Duodenal mucosa (tissue), 2 donors: ENCODE measurements around the gene DCAF5.
"Not testable (repeated sequence)": the region's sequence is repeated elsewhere in the genome, so short reads cannot be mapped to it uniquely, and the experiment has no call there.

Experiments used
- H3K27ac ChIP-seq: one replicate; pipeline ENCODE4 v1.7.0; 2013; ENCODE audit warnings: low read depth, low read length
- H3K27me3 ChIP-seq, 2 donors: one replicate each; pipeline ENCODE4 v1.7.0; 2013; ENCODE audit warnings: low read length in 2 of 2, control low read depth in 1 of 2; ENCODE audit not compliant: insufficient read depth in 2 of 2, control insufficient read depth in 1 of 2
- H3K36me3 ChIP-seq, 2 donors: one replicate each; pipeline ENCODE4 v1.7.0; 2013; ENCODE audit warnings: low read length in 2 of 2, control low read depth in 1 of 2; ENCODE audit not compliant: insufficient read depth in 2 of 2, control insufficient read depth in 1 of 2
- H3K4me1 ChIP-seq, 2 donors: one replicate each; pipeline ENCODE4 v1.7.0; 2013; ENCODE audit warnings: low read length in 2 of 2, control low read depth in 1 of 2; ENCODE audit not compliant: insufficient read depth in 2 of 2, control insufficient read depth in 1 of 2
- H3K4me3 ChIP-seq, 2 donors: one replicate each; pipeline ENCODE4 v1.7.0; 2013; ENCODE audit warnings: low read length in 2 of 2, low read depth in 1 of 2
- H3K9ac ChIP-seq, 2 donors: one replicate each; pipeline ENCODE4 v1.7.0; 2013; ENCODE audit warnings: low read length in 2 of 2, low read depth in 1 of 2
- H3K9me3 ChIP-seq, 2 donors: one replicate each; pipeline ENCODE4 v1.7.0; 2013; ENCODE audit warnings: low read length in 2 of 2, control low read depth in 1 of 2; ENCODE audit not compliant: control insufficient read depth in 1 of 2

The DCAF5 gene

GRCh38 chr14:69170839-69171238 lies 17.9 kb upstream of the DCAF5 start:
- H3K27me3 ChIP-seq: no peaks in the 10 kb centered on the region
- no peaks in the 10 kb centered on the region for H3K9me3 ChIP-seq
- no peaks in the 10 kb centered on the region for H3K36me3 ChIP-seq
- H3K9ac ChIP-seq: no peak overlapping the region
- H3K4me1 ChIP-seq: no peaks in the 10 kb centered on the region
- no peak overlapping the region for H3K4me3 ChIP-seq
- H3K27ac ChIP-seq: no peak overlapping the region

- not testable (repeated sequence) for H3K4me3 ChIP-seq, H3K9me3 ChIP-seq, H3K36me3 ChIP-seq, H3K27me3 ChIP-seq, H3K9ac ChIP-seq, H3K4me1 ChIP-seq, H3K27ac ChIP-seq
Measured at GRCh38 chr14:69165787-69166186, 12.9 kb upstream of the DCAF5 start.

- no peak overlapping the region for H3K4me3 ChIP-seq
- no peaks in the 10 kb centered on the region for H3K36me3 ChIP-seq
- no peaks in the 10 kb centered on the region for H3K27me3 ChIP-seq
- H3K9ac ChIP-seq: no peak overlapping the region
- no peak overlapping the region for H3K27ac ChIP-seq
- H3K4me1 ChIP-seq: no peaks in the 10 kb centered on the region
- H3K9me3 ChIP-seq: no peaks in the 10 kb centered on the region
Measured at GRCh38 chr14:69161590-69161989, 8.7 kb upstream of the DCAF5 start.

DNA sequence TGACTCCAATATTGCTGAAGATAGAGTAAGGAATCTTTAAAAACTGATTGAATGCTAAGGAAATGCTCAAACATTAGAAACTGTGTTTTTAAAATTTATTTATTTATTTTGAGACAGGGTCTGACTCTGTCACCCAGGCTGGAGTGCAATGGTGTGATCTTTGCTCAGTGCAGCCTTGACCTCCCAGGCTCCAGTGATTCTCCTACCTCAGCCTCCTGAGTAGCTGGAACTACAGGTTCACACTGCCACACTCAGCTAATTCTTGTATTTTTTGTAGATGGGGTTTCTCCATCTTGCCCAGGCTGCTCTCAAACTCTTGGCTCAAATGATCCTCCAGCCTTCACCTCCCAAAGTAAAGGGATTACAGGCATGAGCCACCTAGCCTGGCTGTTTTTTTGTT lies 3.3 kb upstream of the DCAF5 start:
- Histone ChIP-seq H3K4me3 (no peak overlapping the region), H3K9ac (no peak overlapping the region), H3K27ac (no peak overlapping the region), H3K4me1 (peaks cover 4 to 7% of the 10 kb centered on the region in 2 donors), H3K27me3 (no peaks in the 10 kb centered on the region), H3K36me3 (no peaks in the 10 kb centered on the region), H3K9me3 (no peaks in the 10 kb centered on the region)

DNA sequence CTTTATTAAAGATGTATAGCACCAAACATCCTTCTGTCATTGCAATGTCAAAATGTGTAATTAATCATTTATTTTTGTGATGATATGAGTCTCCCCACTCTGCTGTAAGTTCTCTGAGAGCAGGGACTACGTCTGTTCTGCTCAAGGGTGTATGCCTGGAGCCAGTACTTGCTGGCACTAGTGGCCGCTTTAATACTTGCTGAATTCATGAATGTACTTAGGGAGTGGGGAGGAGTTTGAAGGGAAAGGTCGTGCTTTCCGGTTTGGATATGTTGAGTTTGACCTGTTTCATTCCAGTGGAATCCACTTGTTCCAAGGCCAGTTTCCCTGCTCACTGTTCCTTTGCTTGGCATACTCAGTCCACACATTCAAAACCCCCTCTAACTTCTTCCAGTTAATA lies 1.9 kb upstream of the DCAF5 start:
- H3K27ac ChIP-seq: no peak overlapping the region
- H3K9me3 ChIP-seq: no peaks in the 10 kb centered on the region
- H3K4me1 ChIP-seq: peaks cover 16 to 21% of the 10 kb centered on the region in 2 donors
- H3K27me3 ChIP-seq: no peaks in the 10 kb centered on the region
- H3K36me3 ChIP-seq: no peaks in the 10 kb centered on the region
- no peak overlapping the region for H3K4me3 ChIP-seq
- H3K9ac ChIP-seq: no peak overlapping the region

DNA sequence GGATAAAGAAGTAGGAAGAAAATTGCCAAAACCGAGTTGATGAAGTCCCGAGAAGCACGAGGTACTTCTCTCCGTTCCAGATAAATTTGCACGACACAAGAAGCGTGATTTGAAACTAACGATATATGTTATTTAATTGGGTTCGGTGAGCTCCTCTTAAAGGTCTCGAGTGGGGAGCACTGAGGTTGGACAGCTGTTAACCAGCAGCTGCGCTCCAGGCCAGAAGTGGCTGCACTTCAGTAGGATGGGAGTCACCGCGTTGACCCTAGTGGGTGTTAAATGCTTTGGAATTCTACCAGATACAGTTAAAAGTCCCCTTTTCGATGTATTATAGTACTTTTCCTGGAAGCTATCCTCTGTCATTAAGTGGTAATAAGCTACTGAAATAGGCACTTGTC lies 953 bp upstream of the DCAF5 start:
- peak overlapping the region; percentile 93 to 96 for H3K4me3 ChIP-seq

DNA sequence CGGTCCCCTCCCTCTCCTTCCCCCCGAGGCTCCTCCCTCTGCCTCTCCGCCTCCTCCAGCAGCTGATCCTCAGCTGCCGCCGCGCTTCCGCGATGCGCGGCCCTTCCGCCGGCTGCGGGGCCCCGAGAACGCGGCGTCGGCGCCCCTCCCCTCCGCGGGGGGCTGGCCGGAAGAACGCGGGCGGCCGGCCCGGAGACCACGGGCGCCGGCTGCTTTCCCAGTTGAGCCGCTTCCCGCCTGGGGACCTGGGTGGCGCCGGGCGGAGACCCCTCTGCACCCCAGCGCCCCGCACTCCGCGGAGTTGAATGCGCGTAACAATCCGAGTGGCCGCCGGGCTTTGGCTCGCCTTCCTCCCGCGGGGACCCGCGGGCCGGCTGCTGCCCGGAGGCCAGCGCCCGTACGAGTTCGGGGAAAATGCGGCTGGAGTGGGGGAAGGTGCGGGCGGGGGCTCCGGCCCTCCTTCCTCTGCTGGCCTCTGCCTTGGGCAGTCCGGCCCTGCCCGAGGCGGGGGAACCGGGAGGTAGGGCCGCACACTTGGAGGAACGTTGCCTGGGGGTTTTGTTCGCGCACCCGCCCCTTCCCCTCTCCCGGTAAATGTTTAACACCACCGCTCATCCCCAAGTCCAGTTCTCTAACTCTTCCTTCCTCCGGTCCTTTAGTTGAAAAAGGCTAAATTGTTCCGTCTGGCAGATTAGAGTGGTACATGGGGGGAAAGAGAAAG lies 393 bp upstream of the DCAF5 start:
- Histone ChIP-seq H3K36me3 (peaks cover 7 to 8% of the 10 kb centered on the region in 2 donors), H3K27me3 (no peaks in the 10 kb centered on the region), H3K9ac (peak overlapping the region; percentile 60 to 84), H3K4me1 (peaks cover 18 to 21% of the 10 kb centered on the region in 2 donors), H3K27ac (peak overlapping the region; percentile 78), H3K9me3 (no peaks in the 10 kb centered on the region), H3K4me3 (peak overlapping the region; percentile 93 to 96)

More for the DNA sequence above, 953 bp upstream of the DCAF5 start:
- Histone ChIP-seq H3K9ac (peak overlapping the region; percentile 60 to 84), H3K4me1 (peaks cover 18 to 21% of the 10 kb centered on the region in 2 donors), H3K36me3 (peaks cover 3% of the 10 kb centered on the region in 2 donors), H3K27me3 (no peaks in the 10 kb centered on the region), H3K27ac (peak overlapping the region; percentile 78), H3K9me3 (no peaks in the 10 kb centered on the region)

DNA sequence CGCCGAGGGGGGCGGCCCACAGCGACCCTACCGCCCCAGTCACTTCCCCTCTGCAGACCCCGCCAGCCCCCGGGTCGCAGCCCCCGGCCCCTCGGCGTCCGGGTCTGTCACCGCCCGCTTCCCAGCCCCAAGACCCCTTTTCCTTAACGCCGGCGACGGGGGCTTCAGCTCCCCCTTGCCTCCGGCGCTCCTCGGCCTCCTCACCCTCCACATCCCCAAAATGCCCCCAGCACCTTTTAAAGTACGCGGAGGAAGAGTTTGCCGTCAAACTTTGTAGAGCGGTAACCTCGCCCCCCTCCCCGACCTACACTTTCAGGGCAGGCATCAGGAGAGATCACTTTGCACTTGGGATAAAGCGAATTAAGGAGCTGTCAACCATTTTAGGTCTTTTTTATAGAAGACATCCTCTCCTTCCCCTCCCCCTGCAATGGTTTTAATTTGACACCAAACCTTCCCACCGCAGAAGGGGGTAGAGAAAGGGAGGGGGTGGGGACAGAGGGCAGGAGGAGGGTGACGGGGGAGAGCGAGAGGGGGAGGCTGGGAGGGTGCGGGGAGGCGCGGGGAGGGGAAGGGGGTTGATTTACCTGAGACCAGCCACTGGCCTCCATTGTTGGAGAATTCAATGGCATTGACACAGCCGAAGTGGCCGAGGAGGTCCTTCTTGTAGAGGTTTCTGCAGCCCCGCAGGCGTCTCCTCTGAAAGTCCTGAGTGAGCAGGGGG lies 578 bp downstream of the DCAF5 start:
- peak overlapping the region; percentile 85 for H3K27ac ChIP-seq
- no peaks in the 10 kb centered on the region for H3K9me3 ChIP-seq
- H3K27me3 ChIP-seq: no peaks in the 10 kb centered on the region
- H3K36me3 ChIP-seq: peaks cover 7 to 8% of the 10 kb centered on the region in 2 donors
- peak overlapping the region; percentile 89 to 90 for H3K9ac ChIP-seq
- peak overlapping the region; percentile 93 to 96 for H3K4me3 ChIP-seq
- peaks cover 21% of the 10 kb centered on the region in 2 donors for H3K4me1 ChIP-seq

DNA sequence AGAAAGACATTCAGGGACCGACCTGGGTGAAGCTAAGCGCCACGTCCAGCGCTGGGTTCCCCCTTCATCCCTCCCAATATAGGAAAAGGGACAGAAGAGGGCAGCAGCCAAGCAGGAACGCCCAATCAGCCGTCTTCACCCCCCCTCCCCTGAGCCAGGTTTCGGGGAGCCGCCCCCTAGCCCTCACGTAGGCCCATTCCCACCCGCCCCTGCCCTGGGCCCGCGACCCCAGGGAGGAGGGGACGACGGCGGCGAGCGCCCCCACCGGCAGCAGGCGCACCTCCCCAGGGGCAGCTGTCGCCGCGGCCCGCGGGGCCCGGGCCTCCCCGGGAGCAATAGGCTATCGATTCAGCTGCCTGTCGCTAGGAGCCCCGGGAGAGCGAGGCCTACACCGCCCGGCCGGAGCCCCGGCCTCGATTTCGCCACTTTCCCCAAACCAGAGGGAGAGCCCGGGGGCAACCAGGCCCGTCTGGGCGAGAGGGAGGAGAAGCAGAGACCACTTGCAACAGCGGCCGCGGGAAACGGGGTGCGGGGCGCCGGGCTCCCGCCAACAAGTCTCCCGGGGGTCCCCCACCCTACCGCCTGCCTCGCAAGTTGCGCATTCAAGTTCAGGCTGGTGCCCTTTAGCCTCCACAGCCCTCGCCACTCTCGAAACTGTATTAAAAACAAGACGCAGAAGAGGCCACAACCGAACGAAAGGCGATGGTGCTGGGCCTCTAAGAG lies 1.3 kb downstream of the DCAF5 start:
- Histone ChIP-seq H3K27ac (peak overlapping the region; percentile 80), H3K36me3 (peaks cover 10 to 15% of the 10 kb centered on the region in 2 donors), H3K4me3 (peak overlapping the region; percentile 93 to 96), H3K9me3 (no peaks in the 10 kb centered on the region), H3K27me3 (no peaks in the 10 kb centered on the region), H3K4me1 (peaks cover 21 to 24% of the 10 kb centered on the region in 2 donors), H3K9ac (peak overlapping the region; percentile 89 to 90)
